GM21381 (cell line): ENCODE measurements around the gene TMEM165.

Experiments
- ATAC-seq: cut with Tn5 transposase; IDR thresholded peaks from one replicate; pipeline ENCODE4 v1.9.1; 2021; ENCODE audit warnings: mild to moderate bottlenecking, moderate library complexity; ENCODE audit not compliant: unreplicated experiment

TMEM165 gene

DNA sequence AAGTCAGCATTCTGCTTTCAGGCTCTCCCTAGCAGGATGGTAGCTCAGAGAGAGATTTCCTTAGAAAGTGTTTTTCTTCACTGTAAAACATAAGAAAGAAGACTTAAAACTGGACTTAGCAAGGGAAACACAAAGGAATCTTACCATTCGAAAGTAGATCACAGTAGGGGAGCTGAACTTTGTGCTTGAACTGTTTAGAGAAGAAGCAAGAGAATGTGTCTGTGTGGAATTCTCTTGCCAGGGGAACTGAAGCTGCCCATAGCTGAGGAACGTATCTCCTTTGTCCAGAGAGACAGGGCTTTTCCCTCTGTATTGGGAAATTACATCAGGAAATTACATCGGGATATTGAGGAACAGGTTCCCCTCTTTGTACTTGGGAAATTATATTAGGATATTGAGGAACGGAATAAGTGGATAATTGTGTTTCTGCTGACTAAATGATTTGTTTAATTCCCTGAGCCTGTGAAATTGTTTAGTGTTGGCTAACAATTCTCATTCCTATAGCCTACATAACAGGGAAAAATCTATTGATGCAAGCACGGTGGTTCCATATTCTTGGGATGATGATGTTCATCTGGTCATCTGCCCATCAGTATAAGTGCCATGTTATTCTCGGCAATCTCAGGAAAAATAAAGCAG, 28.6 kb upstream of the TMEM165 start:
- no peak for ATAC-seq

DNA sequence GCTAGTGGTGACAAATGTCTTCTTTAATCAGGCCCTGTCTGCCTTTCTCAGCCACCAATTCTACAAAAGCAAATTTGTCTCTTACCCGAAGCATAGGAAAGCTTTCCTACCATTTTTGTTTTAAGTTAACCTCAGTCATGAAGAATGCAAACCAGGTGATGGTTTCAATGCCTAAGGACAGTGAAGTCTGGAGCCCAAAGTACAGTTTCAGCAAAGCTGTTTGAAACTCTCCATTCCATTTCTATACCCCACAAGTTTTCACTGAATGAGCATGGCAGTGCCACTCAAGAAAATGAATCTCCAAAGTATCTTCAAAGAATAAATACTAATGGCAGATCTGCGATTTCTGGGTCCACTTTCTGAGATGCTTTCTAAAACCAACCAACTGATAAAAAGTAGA, 25.8 kb upstream of the TMEM165 start:
- no peak for ATAC-seq

- no peak for ATAC-seq
Measured at GRCh38 chr4:55372259-55372658, 23.5 kb upstream of the TMEM165 start.

DNA sequence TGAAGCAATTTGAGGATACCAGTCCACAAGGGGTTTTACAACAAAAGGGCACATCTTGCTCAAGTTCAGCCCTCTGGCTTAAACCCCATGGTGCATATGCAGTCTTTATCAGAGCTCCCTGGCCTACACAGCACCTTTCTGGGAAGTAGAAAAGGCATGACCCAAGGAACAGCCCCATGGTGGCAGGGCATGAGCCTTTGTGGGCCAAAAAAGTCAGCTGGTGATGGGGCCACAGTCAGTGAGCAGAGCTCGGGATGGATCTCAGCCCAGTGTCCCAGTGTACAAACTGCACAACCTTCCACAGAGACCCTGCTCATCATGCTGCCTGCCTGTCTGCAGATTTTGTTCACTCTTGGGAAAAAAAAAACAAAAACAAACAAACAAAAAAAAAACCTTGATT, 22.3 kb upstream of the TMEM165 start:
- ATAC-seq = no peak

DNA sequence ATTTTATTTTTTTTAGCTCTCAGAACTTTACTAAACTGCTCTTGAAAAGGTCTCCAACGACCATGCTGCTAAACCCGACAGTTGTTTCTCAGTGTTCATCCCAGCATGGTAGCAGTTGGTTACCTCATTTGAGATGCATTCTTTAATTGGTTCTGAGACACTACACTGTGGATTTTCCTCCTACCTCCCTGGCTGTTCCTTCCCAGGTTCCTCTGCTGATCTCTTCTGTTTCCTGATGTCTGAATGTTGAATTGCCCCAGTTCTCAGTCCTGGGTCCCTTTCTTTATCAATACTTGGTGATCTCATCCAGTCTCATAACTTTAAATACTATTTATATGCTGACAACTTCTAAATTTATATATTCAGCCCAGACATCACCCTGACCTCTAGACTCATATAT, 19.1 kb upstream of the TMEM165 start:
- ATAC-seq = no peak

DNA sequence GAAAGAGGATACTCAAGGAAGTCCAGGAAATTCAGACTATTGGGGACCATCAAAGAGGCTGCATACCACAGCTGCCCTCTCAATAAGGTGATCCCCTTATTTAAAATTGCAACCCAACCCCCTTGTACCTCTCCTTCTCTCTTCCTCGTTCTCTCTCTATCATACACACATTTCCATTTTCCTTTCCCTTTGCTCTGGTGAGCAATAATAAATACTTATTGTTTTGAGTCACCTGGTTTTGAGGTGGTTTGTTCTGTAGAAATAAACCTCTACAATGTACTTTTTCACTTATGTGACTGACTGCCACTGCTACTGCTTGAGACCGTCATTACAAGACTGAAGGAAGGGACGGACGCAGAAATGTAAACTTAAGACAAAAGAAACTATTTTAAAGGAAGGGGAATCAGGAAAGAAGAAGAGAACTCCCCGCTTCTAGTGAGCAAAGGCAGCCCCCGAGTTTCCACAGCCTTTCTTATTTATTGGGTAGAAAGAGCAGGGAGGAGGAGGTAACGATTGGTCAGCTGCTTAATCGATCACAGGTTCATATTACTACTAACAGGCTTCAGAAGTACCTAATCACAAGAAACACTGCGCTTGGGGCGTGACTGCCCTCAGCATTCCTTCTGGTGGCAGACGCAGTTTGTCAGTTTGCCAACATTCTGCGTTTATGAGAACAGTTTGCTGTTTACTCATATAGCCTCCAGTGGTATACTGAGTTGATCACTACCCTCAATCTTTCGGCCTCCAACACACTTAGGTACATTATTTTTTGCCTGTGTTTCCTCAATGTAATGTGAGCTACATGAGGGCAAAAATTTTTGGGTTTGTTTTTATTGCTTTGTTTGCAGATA, 16.9 kb upstream of the TMEM165 start:
- no peak for ATAC-seq

- no peak for ATAC-seq
Measured at GRCh38 chr4:55380576-55380975, 15.2 kb upstream of the TMEM165 start.

- ATAC-seq = no peak
Measured at GRCh38 chr4:55381502-55381901, 14.3 kb upstream of the TMEM165 start.

DNA sequence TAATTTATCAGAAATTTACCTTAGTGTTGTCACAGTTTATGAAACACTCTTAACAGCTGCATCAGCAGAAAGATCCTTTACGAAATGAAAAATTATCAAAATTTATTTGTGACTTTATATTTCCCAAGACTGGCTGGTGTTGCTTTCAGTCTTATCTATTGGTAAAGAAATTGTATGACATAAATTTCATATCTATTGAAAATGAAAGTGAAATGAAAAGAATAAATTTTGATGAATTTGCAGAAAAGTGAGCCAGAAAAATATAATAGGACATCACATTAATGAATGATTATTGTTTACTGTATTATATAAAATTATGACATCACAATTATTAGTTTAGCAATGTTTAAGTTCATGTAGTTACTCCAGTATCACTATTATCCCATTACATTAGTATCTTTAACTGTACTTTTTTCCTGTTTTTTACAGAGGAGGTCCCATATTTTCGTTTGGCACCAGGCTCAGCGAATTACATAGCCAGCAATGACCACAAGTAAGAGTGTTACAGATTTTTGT, 13.2 kb upstream of the TMEM165 start:
- no peak for ATAC-seq

GRCh38 chr4:55385201-55385649, 10.5 kb upstream of the TMEM165 start:
- no peak for ATAC-seq

GRCh38 chr4:55386073-55386472, 9.7 kb upstream of the TMEM165 start:
- peak; percentile 84 for ATAC-seq

DNA sequence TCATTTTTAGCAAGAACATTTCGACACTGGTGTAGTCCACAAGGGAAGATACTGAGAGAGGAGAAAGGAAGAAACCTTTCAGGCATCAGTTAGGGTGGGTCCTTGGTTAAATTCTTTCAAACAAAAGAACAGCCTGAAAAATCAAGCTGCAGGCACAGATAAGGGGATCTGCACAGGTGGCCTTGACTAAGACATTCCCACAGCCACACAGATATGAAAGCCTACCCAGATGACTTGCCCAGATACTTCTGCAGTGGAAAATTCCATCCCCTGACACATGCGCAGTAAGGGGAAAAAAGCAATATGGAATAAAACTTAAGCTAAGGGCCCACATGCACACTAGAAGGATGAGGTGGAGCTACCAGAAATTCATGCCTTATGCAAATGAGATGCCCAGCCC, 8.9 kb upstream of the TMEM165 start:
- no peak for ATAC-seq

DNA sequence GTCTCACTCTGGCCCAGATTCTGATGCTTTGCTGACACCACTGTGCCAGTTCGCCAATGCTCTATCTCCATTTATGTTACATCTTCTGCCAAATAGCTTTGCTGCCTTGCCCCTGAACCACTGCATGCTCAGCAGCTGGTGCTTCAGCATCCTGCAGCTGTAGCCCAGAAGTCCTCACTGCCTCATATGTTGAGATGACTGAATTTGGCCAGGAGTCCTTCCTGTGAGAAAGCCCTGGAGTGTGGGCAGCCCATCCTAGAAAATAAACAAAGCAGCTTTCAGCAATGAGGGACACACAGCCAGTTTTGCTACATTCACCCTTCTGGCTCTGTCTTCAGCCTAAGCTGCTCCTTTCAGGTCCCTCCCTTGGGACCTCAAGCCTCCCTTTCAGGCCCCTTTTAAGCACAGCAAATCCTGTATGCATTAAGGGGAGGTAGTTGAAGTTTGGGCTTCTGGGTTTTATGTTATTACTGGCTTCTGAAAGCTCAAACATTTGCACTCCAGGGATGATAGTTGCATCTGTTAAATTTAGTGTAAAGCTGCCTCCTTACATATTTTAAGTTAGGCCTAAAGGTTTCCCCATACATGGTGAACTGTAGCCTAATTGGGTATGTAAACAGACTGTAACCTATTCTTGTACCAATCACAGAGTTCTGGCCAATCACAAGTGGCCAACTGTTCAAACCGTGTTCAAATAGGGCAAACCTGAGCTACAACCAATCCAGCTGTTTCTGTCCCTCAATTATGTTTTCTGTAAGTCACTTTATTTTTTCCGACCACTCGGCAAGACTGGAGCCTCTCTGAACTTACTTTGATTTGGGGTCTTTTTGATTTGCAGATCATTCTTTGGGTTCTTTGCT, 2.1 kb upstream of the TMEM165 start:
- no peak for ATAC-seq

GRCh38 chr4:55395218-55395528, 584 bp upstream of the TMEM165 start:
- ATAC-seq = no peak

DNA sequence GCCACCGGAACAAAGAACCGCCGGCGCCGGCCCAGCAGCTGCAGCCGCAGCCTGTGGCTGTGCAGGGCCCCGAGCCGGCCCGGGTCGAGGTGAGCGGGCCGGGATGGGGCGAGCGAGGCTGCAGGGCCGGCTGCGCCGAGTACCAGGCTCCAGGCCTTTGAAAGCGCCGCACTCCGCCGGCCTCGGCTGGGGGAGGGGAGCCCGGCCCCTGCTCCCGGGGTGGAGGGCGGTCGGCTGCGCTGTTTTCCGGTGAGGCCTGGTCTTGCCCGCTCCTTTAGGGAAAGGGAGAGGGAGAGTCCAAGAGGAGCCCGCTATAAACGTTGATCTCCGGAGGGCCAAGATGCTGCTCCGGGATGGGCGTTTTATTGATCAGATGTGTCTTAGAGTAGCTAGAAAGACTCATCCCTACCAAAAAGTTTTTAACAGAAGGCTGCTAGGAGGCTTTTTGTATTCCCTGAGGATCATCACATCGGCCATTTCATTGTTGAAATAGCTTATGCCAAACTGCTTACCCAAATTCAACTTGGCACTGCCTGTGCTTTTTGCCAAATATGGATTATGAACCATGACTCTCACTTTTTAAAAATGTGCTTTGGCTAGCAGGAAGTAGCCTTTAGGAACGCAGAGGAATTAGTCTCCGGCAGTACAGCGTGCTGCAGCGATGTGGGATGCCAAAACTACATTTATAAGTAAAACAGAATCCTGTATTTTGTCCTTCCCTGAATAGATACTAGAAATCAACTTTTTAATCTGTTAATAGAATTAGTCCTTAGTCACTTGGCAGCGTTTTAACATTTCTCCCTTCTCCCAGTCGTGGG, 760 bp downstream of the TMEM165 start:
- ATAC-seq = peak; percentile 25

DNA sequence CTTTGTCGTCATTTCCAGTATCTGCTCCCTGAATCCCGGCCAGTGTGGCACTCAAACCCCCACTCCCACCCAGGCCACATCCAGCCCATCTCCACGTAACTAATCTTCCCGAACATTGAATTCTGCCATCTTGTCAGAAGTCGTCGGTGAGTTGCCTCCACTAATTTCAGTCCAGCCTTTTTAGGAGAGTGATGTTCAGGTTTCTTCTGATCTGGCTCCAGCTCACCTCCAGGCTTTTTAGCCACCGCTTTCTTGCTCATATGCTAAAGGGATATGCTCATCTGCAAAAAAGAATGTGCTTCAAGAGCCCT, 1.3 kb downstream of the TMEM165 start:
- ATAC-seq = no peak

- ATAC-seq = no peak
Measured at GRCh38 chr4:55397520-55398321, 2.0 kb downstream of the TMEM165 start.

DNA sequence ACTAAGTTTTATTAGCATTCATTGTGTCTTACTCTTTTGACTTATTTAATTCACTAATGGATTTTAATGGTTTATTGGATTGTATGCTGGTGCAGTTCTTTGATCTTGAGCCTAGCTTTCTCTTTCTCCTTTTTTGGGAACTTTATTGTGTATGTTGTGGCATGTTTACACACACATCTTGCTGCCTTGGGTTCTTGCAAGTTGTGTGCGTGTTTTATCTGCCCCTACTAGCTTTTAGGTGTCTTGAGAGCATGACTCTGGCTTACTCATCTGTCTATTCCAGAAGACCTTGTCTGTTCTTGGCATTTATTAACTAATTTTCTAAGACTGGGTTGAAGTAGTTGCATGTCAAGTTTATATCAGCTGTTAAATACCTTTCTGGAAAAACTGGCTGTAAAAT, 2.7 kb downstream of the TMEM165 start:
- ATAC-seq = no peak

DNA sequence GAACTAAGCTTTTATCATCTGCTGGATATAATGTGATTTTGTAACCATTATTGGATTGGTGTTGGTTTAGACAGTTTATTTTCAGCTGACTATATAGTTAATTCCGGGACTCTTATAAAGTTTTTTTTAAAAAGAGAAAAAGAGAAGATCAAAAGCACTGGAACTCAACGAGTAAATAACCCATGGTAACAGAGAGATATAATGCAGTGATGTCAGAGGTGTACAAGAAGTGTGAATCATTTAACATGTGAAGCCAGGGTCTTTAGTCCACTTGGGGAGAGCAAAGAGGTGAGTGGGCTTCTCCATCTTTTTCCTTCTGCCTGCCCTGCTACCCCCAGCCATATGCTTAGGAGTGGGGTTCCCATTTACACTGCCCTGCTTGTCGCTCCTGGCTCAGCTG, 3.2 kb downstream of the TMEM165 start:
- no peak for ATAC-seq

DNA sequence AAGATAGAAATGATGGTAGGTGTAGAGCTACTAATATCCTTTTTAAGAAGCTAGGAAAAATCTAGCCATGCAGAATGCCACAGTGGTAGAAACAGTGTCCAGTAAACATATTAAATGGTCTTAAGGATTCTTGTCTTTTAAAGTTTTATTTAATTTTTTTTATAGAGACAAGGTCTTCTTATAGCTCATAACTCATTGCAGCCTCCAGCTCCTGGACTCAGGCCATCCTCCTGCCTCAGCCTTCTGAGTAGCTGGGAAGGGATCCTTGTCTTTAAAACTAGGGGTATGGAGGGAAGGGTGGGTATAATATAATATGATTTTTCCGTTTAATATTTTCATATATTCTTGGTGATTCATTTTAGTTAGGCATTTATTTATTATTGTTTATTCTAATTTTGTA, 3.8 kb downstream of the TMEM165 start:
- ATAC-seq = no peak
